Esophagus muscularis mucosa (tissue), 4 donors: ENCODE measurements around the gene FIGLA.

Experiments used
- EP300 ChIP-seq: sonication (generic); formaldehyde crosslinking; IDR thresholded peaks from one replicate; pipeline ENCODE4 v1.6.1; 2017; ENCODE audit warnings: antibody characterized with exemption
- POLR2AphosphoS5 ChIP-seq, 2 donors: sonication (generic); formaldehyde crosslinking; IDR thresholded peaks; one replicate each; pipeline ENCODE4 v1.6.1; 2017; ENCODE audit warnings: antibody characterized with exemption in 2 of 2
- TF ChIP-seq, protein P1 (sequence below), 3 experiments: fragments of 200-600 bp in 2 of 3; fragments of 450-650 bp in 1 of 3; sonication (generic) in 2 of 3; IDR thresholded peaks; one replicate each; pipeline ENCODE4 v1.5.1; 2017 to 2019; ENCODE audit warnings: antibody characterized with exemption in 3 of 3, mild to moderate bottlenecking in 2 of 3, moderate library complexity in 1 of 3

DNA sequence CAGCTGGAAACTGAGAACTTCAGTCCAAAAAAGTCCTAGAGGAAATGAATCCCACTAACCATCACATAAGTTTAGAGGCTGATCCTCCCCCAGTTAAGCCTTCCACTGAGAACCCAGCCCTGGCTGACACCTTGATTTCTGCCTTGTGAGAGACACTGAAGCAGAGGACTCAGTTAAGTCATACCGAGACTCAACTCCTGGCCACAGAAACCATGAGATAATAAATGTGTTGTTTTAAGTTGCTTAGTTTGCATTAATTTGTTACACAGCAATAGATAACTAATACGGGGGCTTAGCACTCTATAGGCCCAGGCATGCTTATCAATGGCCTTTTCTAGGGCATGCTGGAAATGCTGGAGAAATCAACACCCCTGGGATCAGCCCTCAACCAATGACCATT, 19.0 kb downstream of the FIGLA start:
- TF ChIP-seq, protein P1, sequence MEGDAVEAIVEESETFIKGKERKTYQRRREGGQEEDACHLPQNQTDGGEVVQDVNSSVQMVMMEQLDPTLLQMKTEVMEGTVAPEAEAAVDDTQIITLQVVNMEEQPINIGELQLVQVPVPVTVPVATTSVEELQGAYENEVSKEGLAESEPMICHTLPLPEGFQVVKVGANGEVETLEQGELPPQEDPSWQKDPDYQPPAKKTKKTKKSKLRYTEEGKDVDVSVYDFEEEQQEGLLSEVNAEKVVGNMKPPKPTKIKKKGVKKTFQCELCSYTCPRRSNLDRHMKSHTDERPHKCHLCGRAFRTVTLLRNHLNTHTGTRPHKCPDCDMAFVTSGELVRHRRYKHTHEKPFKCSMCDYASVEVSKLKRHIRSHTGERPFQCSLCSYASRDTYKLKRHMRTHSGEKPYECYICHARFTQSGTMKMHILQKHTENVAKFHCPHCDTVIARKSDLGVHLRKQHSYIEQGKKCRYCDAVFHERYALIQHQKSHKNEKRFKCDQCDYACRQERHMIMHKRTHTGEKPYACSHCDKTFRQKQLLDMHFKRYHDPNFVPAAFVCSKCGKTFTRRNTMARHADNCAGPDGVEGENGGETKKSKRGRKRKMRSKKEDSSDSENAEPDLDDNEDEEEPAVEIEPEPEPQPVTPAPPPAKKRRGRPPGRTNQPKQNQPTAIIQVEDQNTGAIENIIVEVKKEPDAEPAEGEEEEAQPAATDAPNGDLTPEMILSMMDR (IDR thresholded peaks at IDR 0.05), result no peak
- no peak for TF ChIP-seq EP300
- TF ChIP-seq POLR2AphosphoS5 (IDR thresholded peaks at IDR 0.05), result no peak
